Psoas muscle (tissue), 8 donors: ENCODE results near the gene DMRTC1B. TPM values are rescaled to one million over a fixed set of nuclear protein-coding genes. Genes with fewer than 3 reads are reported as not detected.
"Not testable (repeated sequence)": the region's sequence is repeated elsewhere in the genome, so short reads cannot be mapped to it uniquely, and the experiment has no call there.

Experiments
- ATAC-seq, 4 donors: fragments of 200-7000 bp; cut with Tn5 transposase; one replicate each; pipeline ENCODE4 v1.9.1; 2020; ENCODE audit warnings: moderate library complexity in 3 of 4, mild to moderate bottlenecking in 2 of 4
- DNase-seq, 2 donors: peaks; one replicate each; pipeline ENCODE4 v3.0.0-alpha.2; 2020
- H3K27ac ChIP-seq: fragments of 200-600 bp; one replicate; pipeline ENCODE4 v1.8.0; 2022
- H3K27me3 ChIP-seq, 3 donors: fragments of 200-600 bp in 1 of 3; one replicate each; pipeline versions ENCODE4 v1.6.1 to v1.8.0; 2013 to 2022; ENCODE audit warnings: low read length in 2 of 3, mild to moderate bottlenecking in 2 of 3, moderate library complexity in 1 of 3; ENCODE audit not compliant: insufficient read depth in 3 of 3
- H3K36me3 ChIP-seq, 2 donors: fragments of 200-600 bp in 1 of 2; one replicate each; pipeline versions ENCODE4 v1.6.1 to v1.8.0; 2013 to 2022; ENCODE audit warnings: low read depth in 1 of 2, mild to moderate bottlenecking in 1 of 2, moderate library complexity in 1 of 2; ENCODE audit not compliant: insufficient read depth in 1 of 2
- H3K4me1 ChIP-seq: fragments of 200-600 bp; one replicate; pipeline ENCODE4 v1.8.0; 2022
- H3K4me3 ChIP-seq: fragments of 200-600 bp; one replicate; pipeline ENCODE4 v1.8.0; 2022; ENCODE audit warnings: mild to moderate bottlenecking
- H3K9me3 ChIP-seq: fragments of 200-600 bp; one replicate; pipeline ENCODE4 v1.8.0; 2022
- WGBS, 3 donors: extraction: QIAGEN DNeasy Blood & Tissue Kit; methylation state at CpG; one replicate each; pipeline versions ENCODE4 v1.1.6 to v1.1.7; 2013; 5-methylcytosine and 5-hydroxymethylcytosine counted together
- intact Hi-C, 2 donors: fragments of 100-400 bp; cut with DNase I; formaldehyde crosslinking; loops; one replicate each; pipeline versions ENCODE4 v1.11.0 to v1.14.2; 2022
- polyA plus RNA-seq, 3 donors: library from polyadenylated mRNA; stranded (reverse); fragments of 200-250 nt; gene quantifications; one replicate each; pipeline ENCODE4 v1.2.3, GENCODE V29; 2013
- total RNA-seq, 4 donors: library from RNA; stranded (reverse); fragmentation: NEBNext Ultra II Directional in 2 of 4; extraction: Animal tissue kit (Norgen Biotek cat#: 25700) in 2 of 4; gene quantifications; one replicate each; pipeline versions ENCODE4 v1.2.1 to v1.2.4, GENCODE V29; 2021 to 2023
- donor health status: healthy with polysubstance abuse.
- donor health status: DM: no; HTN: no; CAD: no; lungs with moderate emphysema.
- donor health status: Bipolar disorder and iron deficiency.
- donor health status: healthy.
- donor health status: DM: yes; HTN: yes; CAD: no.
- donor health status: DM: no; HTN: no; CAD: no.
- donor health status: DM: no; HTN: no; CAD: no.
- donor health status: DM: yes; HTN: yes; CAD: no.

The DMRTC1B gene
- total and polyA plus RNA-seq, 7 donors, result not detected

- H3K27ac ChIP-seq, H3K9me3 ChIP-seq, H3K36me3 ChIP-seq, H3K27me3 ChIP-seq, intact Hi-C loops, DNase-seq, ATAC-seq, H3K4me1 ChIP-seq, H3K4me3 ChIP-seq: not testable (repeated sequence)
- WGBS, 3 donors, result no CpG with 5 or more reads among the region's 8 CpGs
Measured at GRCh38 chrX:72783365-72783936, 6.8 kb downstream of the DMRTC1B start.

DNA sequence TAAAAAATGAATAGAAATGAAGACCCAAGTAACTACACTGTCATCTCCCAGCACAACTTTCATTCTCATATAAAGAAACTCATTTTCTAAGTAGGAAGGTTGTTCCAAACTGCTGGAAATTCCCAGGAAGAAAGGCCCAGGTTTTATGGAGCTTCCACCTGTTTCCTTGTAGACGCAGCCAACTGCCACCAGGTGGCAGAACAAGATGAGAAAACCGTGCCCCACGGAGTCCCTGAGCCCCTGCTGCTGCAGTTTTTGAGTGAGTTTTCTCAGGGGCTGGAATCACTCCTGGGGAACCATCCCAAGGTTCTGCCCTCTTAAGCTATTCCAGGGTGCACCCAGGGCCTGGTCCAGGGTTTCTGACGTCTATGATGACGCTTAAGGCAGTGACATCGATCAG lies 7.3 kb downstream of the DMRTC1B start:
- H3K27ac ChIP-seq, DNase-seq, H3K4me3 ChIP-seq, ATAC-seq, H3K36me3 ChIP-seq, intact Hi-C loops, H3K27me3 ChIP-seq, H3K4me1 ChIP-seq, H3K9me3 ChIP-seq: not testable (repeated sequence)
- no CpG with 5 or more reads among the region's 6 CpGs for WGBS, 3 donors

GRCh38 chrX:72788142-72788541 lies 11.5 kb downstream of the DMRTC1B start:
- no CpG with 5 or more reads among the region's 1 CpG for WGBS, 3 donors
- intact Hi-C loops, ATAC-seq: not testable (repeated sequence)

GRCh38 chrX:72790390-72790789 lies 13.7 kb downstream of the DMRTC1B start:
- H3K9me3 ChIP-seq, H3K27ac ChIP-seq, DNase-seq, H3K27me3 ChIP-seq, H3K4me3 ChIP-seq, ATAC-seq, intact Hi-C loops, H3K36me3 ChIP-seq, H3K4me1 ChIP-seq: not testable (repeated sequence)
- WGBS, 3 donors, result 95 to 100% (median 100%) methylated on average over 1 of the region's 3 CpGs

More at GRCh38 chrX:72788142-72788541, 11.5 kb downstream of the DMRTC1B start:
- H3K4me3 ChIP-seq, H3K27me3 ChIP-seq, DNase-seq, H3K9me3 ChIP-seq, H3K36me3 ChIP-seq, H3K4me1 ChIP-seq, H3K27ac ChIP-seq: not testable (repeated sequence)

GRCh38 chrX:72808110-72808509 lies 31.4 kb downstream of the DMRTC1B start, which contains the start of gene FAM236D:
FAM236D (minus strand) TSS chrX:72808210; CDS start chrX:72808110, 100 bp downstream.
- ATAC-seq, result not testable (repeated sequence)
- WGBS, 3 donors, result no CpG with 5 or more reads among the region's 13 CpGs

GRCh38 chrX:72830701-72831100 lies 54.0 kb downstream of the DMRTC1B start:
- H3K4me3 ChIP-seq, H3K27ac ChIP-seq, H3K27me3 ChIP-seq, ATAC-seq, H3K4me1 ChIP-seq, intact Hi-C loops, DNase-seq, H3K36me3 ChIP-seq, H3K9me3 ChIP-seq: not testable (repeated sequence)
- WGBS, 3 donors, result no CpG with 5 or more reads among the region's 13 CpGs

More at GRCh38 chrX:72808110-72808509, 31.4 kb downstream of the DMRTC1B start, which contains the start of gene FAM236D:
- DNase-seq, H3K4me1 ChIP-seq, intact Hi-C loops, H3K4me3 ChIP-seq, H3K27ac ChIP-seq, H3K36me3 ChIP-seq, H3K9me3 ChIP-seq, H3K27me3 ChIP-seq: not testable (repeated sequence)

GRCh38 chrX:72837532-72837931 lies 60.8 kb downstream of the DMRTC1B start:
- no CpG with 5 or more reads among the region's 2 CpGs for WGBS, 3 donors
- H3K27me3 ChIP-seq, H3K27ac ChIP-seq, H3K4me3 ChIP-seq, H3K36me3 ChIP-seq, ATAC-seq, DNase-seq, intact Hi-C loops, H3K4me1 ChIP-seq, H3K9me3 ChIP-seq: not testable (repeated sequence)

DNA sequence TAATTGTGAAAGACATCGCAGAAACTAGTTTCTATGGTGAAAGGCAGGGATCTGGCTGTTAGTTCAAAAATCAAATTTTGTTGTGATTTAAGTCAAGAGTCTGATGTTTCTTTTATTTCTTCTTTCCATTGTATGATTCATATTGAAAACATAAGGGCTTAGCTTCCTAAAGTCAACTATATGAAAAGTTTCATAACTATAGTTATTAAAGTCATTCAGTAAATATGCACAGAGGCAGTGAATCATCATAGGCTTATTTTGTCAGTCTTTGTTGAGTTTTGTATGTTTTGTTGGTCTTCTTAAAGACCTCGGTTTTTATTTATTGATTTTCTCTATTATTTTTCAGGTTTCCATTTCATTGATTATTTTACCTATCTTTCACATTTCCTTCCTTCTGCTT lies 106.2 kb downstream of the DMRTC1B start:
- DNase-seq, H3K4me3 ChIP-seq, H3K27me3 ChIP-seq, H3K4me1 ChIP-seq, ATAC-seq, intact Hi-C loops, H3K9me3 ChIP-seq, H3K27ac ChIP-seq, H3K36me3 ChIP-seq: not testable (repeated sequence)
- WGBS, 3 donors, result no CpG with 5 or more reads among the region's 2 CpGs

- H3K9me3 ChIP-seq, intact Hi-C loops, DNase-seq, ATAC-seq, H3K4me3 ChIP-seq, H3K27ac ChIP-seq, H3K4me1 ChIP-seq, H3K36me3 ChIP-seq, H3K27me3 ChIP-seq: not testable (repeated sequence)
- no CpG with 5 or more reads among the region's 14 CpGs for WGBS, 3 donors
Measured at GRCh38 chrX:72889740-72890139, 113.0 kb downstream of the DMRTC1B start.

Other genes with a start within 250 kb of the DMRTC1B start
- gene HDAC8, start 204.0 kb upstream of the DMRTC1B start, total RNA-seq, result 10 to 100 TPM; 10.8 to 17.5 (median 12.2) TPM
- 1 to 10 TPM; 5.8 to 9.9 (median 6.7) TPM for gene HDAC8, start 204.0 kb upstream of the DMRTC1B start, polyA plus RNA-seq
- gene PHKA1, start 62.6 kb upstream of the DMRTC1B start, total RNA-seq, result 10 to 100 TPM; 39.4 to 84.8 (median 55.1) TPM
- gene PHKA1, start 62.6 kb upstream of the DMRTC1B start, polyA plus RNA-seq, result 100 to 1,000 TPM in 1 of 3 donors, 10 to 100 TPM in 2; 14.7 to 112 (median 47.8) TPM
- gene FAM236B, start 5.8 kb downstream of the DMRTC1B start, total RNA-seq, result not detected
- gene FAM236B, start 5.8 kb downstream of the DMRTC1B start, polyA plus RNA-seq, result not detected
- gene FAM236D, start 31.3 kb downstream of the DMRTC1B start, total RNA-seq, result not detected
- gene FAM236D, start 31.3 kb downstream of the DMRTC1B start, polyA plus RNA-seq, result not detected
- not detected for gene FAM236C, start 135.7 kb downstream of the DMRTC1B start, total RNA-seq
- gene FAM236C, start 135.7 kb downstream of the DMRTC1B start, polyA plus RNA-seq, result not detected
- gene FAM236A, start 161.3 kb downstream of the DMRTC1B start, total RNA-seq, result not detected
- not detected for gene FAM236A, start 161.3 kb downstream of the DMRTC1B start, polyA plus RNA-seq
- not detected for gene DMRTC1, start 166.9 kb downstream of the DMRTC1B start, total RNA-seq
- gene DMRTC1, start 166.9 kb downstream of the DMRTC1B start, polyA plus RNA-seq, result not detected
- not detected for gene PABPC1L2B, start 226.0 kb downstream of the DMRTC1B start, total RNA-seq
- gene PABPC1L2B, start 226.0 kb downstream of the DMRTC1B start, polyA plus RNA-seq, result not detected